SK-MEL-5 (cell line): ENCODE results near the gene THEM5. TPM values are rescaled to one million over a fixed set of nuclear protein-coding genes. Genes with fewer than 3 reads are reported as not detected.

Experiments
- DNase-seq: peaks from one replicate; pipeline ENCODE4 v3.0.0-alpha.2; 2016; ENCODE audit warnings: low read depth, low spot score
- in situ Hi-C: cut with HindIII; loops from 2 replicates; pipeline ENCODE4 v1.10.0; 2016; ENCODE audit warnings: low sequenced_read_pairs, high pct_unique_total_duplicates, low pct_unique_long_range_greater_than_20kb
- total RNA-seq: library from RNA; depleted of rRNA; stranded (reverse); fragments of >200 nt; shearing (Covaris generic); gene quantifications from 2 replicates; pipeline ENCODE4 v1.2.3, GENCODE V29; 2014

The THEM5 gene
- total RNA-seq, 1 experiment from 2014 or later, result not detected

DNA sequence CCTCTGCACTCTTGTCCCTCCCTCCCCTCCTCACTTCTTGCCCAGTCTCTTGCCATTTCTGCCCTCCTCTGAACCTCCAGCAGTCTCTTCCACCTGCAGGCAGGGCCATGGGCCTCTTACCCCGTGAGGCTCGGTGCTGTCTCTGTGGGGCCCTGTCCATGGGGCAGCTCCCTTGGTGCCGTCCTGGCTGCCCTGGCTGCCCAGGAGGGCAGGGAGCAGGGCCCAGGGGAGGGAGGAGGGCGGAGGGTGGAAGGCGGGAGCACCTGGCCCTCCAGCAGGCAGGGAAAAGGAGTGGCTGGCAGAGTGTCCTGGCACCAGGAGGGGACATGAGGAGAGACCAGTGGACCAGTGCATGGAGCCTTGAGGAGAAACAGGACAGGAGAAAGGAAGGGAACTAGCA is 21.9 kb downstream of the THEM5 start, which contains the start of gene RORC:
RORC (minus strand) TSS at position 198 of the 400 bp plus-strand sequence; CDS start at position 160, 38 bp downstream.
- DNase-seq, result no peak
- in situ Hi-C loops, result no loop called here

DNA sequence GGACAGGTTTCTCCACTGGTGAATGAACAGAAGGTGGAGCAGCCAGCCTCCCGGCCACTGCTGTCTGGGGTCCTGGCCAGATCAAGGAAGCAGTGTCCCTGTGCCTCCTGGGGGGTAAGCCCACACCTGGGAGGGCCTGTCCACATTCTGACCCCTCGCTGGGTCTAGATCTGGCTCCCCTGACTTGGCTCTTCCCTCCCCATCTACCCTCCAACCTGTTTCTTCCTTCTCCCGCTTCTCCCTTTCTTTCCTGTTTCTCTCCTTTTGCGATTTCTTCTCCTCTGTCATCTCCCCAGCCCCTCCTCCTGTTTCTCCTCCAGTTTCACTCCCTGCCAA is 22.3 kb downstream of the THEM5 start:
- no peak for DNase-seq
- in situ Hi-C loops, result no loop called here

DNA sequence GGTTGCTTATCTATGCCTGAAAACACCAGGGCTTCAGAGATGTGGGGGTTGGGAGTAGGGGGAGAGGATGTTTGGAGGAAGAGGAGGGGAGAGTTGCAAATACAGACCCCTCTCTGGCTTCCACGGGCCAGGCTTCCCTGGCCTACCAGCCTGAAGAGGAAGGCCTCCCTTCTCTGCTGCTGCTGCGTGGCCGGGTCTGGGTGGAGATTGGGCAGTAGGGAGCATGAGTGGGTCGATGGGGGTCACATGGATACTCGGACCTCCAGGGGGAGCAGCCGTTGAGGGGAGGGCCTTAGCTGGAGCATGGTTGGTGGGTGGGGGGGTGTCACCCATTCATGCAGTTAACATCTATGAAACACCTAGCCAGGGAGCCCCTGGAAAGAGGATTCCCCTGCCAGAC is 23.5 kb downstream of the THEM5 start:
- in situ Hi-C loops, result no loop called here
- DNase-seq, result no peak

- no peak for DNase-seq
- in situ Hi-C loops, result no loop called here
These were observed 24.0 kb downstream of the THEM5 start for GRCh38 chr1:151829352-151830046.

DNA sequence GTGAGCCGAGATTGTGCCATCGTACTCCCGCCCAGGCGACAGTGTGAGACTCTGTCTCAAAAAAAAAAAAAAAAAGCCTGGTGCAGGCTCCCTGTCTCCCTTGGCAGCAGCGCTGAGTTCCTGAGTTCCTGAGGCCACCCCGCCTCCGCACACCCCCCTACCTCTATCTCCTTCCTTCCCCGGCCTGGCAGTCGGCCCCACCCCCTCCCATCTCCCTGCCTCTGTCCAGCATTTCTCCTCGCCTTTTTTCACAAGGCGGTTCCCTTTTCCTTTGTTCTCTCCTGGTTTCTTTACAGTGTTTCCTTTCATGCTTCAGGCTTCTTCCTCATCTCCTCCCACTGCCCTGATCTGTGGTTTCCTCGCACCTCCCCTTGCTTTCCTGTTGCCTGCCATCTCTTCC is 24.6 kb downstream of the THEM5 start:
- DNase-seq, result peak; percentile 83
- in situ Hi-C loops, result no loop called here

- in situ Hi-C loops, result no loop called here
These were observed 25.7 kb downstream of the THEM5 start for GRCh38 chr1:151827853-151828252.

DNA sequence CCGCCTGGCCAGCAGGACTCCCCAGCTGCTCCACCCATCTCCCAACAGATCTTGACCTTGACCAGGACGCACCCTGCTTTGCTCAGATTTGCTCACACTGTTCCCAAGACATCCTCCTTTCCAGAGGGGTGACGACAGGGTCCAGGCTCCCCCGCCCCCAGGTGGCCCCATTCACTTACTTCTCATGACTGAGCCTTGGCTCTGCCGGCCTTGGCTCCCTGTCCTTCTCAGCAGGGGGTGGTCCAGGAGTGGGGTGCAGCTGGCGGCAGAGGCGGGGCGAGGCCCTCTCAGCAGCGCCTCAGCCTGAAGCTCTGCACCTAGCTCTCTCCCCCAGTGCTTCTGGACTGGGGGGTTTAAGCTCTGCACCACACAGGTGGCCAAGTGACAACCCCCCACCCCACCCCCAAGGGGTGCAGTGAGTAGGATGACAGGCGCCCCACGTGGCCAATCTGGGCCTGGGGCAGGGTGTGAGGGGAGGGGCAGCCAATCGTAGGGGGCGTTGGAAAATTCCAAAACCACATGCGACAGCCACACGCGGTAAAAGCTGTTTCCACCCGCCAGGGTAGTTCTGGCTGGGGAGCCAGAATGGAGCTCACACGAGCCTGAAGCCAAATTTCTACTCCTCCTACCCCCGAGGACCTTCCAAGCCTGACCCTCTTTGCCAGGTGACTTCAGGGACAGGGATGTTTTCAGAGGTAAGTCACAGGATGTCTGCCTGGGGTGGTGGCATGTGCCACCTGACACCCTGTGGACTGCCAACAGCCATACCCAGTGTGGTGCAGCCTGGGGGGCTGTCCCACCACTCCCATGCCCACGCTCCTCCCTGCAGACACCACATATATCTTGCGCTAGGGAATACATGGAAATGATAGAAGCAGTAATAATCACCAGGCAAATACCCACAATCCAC is 27.5 kb downstream of the THEM5 start:
- in situ Hi-C loops, result no loop called here
- no peak for DNase-seq

More at GRCh38 chr1:151827853-151828252, 25.7 kb downstream of the THEM5 start:
- no peak for DNase-seq

DNA sequence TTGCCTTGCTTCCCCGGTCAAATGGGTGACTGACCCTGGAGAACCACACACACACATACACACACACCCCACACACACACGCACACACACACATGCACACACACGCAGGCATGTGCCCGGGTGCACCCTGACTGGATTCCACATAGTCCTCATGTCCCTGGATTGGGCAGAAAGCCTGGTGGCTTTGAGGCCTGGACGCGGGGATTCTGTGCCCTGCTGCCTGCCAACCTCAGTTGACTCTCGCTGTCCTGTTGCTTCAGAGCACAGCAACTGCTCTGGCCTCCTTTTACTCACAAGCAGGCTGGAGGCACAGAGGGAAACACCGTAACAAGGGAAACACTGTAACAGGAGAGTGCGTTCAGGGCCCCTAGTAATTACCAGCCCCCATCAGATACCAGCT is 28.3 kb downstream of the THEM5 start:
- DNase-seq, result no peak
- in situ Hi-C loops, result no loop called here

- in situ Hi-C loops, result no loop called here
- no peak for DNase-seq
These were observed 30.3 kb downstream of the THEM5 start for GRCh38 chr1:151823175-151823574.

GRCh38 chr1:151822404-151822803 is 31.1 kb downstream of the THEM5 start:
- DNase-seq, result no peak
- in situ Hi-C loops, result no loop called here

- in situ Hi-C loops, result no loop called here
- no peak for DNase-seq
These were observed 32.6 kb downstream of the THEM5 start for GRCh38 chr1:151820940-151821339.

DNA sequence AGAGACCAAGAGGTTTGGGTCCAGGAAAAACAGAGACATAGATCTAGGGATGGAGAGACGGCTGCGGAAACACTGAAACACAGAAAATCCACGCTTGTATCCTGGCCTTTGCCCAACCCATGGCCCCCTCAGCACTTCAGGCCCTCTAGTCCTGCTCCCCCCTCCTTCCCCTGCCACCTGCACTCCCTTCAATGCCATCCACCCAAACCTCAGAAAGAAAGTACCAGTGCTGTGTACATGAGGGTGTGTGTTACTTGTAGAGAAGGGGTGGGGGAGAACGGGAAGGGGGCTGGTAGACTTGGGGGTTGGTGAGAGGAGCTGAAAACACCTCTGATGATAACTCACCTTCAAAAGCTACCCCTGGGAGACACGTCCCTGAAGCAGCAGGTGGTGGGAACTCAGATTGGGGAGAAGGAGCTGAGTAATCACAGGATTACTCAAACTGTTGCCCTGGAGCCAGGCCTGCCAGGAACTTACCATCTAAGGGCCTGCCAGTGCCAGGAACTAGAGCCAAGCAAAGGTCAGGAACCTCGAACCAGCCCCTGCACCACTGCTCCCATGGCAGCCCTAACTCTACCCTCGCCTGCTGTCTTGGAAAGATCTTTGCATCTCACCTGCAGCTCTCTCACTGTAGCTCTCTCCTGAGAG is 33.4 kb downstream of the THEM5 start:
- in situ Hi-C loops, result no loop called here
- no peak for DNase-seq

GRCh38 chr1:151819227-151819835 is 34.2 kb downstream of the THEM5 start:
- in situ Hi-C loops, result no loop called here

DNA sequence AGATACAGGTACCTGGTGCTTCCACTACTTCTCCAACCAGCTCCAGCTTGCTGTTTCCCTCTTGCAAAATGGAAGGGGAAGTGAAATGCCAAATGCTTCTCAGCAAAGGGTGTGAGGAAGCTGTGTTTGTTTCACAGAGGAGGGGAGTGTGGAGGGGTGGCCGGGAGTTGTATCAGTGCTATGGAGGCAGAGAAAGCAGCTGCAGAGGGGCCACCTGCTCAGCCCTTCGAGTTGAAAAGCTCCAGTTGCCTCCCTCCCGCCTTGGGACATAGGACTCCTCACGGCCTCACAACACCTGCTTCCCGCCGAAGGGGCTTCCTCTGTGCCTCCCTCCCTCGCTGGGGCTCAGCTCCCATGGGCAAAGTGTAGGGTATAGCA is 36.2 kb downstream of the THEM5 start:
- in situ Hi-C loops, result no loop called here

More at GRCh38 chr1:151819227-151819835, 34.2 kb downstream of the THEM5 start:
- no peak for DNase-seq

DNA sequence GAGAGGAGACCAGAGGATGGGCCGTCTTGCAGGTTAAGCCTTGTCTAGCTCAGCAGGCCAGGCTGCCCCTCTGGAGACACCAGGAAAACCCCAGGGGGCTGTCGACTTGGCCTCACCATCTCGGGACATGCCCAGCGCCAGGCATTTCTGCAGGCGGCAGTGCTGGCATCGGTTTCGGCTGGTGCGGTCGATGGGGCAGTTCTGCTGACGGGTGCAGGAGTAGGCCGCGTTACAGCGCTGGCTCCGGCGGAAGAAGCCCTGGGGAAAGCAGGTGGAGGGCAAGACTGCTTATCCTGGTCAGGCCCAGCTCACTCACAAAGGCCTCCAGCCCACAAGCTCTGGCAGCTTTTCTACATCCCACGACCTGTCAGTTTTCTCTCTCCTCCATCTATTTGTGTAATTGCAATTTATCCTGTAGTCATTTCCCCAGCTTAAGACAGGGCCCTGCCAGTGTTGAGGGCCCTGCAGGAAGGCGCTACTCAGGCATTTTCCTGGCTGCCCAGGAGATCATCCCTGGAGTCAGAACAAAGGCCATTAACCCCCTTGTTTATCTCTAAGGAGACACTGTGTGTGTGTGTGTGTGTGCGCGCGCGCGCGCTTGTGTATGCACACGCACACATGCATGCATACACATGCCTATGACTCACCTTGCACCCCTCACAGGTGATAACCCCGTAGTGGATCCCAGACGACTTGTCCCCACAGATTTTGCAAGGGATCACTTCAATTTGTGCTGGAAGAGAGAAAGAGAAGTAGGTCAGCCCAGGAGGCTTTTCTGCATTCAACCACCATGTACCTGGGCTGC is 36.8 kb downstream of the THEM5 start:
- in situ Hi-C loops, result no loop called here

More for the DNA sequence above, 36.2 kb downstream of the THEM5 start:
- no peak for DNase-seq

GRCh38 chr1:151815716-151816327 is 37.7 kb downstream of the THEM5 start:
- in situ Hi-C loops, result no loop called here
- no peak for DNase-seq

More for the DNA sequence above, 36.8 kb downstream of the THEM5 start:
- DNase-seq, result no peak
